Ishikawa (cell line): Measurements from ENCODE around the gene TM7SF3.

Experiments
- CREB1 ChIP-seq: IDR thresholded peaks from 2 replicates; pipeline ENCODE4 v1.6.1; 2012; ENCODE audit warnings: low read depth
- FOXM1 ChIP-seq: IDR thresholded peaks from 2 replicates; pipeline ENCODE4 v1.6.1; 2012; ENCODE audit warnings: low read depth, borderline replicate concordance
- NFIC ChIP-seq: IDR thresholded peaks from 2 replicates; pipeline ENCODE4 v1.6.1; 2012
- RAD21 ChIP-seq: IDR thresholded peaks from 2 replicates; pipeline ENCODE4 v1.6.1; 2012; ENCODE audit warnings: low read depth
- TAF1 ChIP-seq: IDR thresholded peaks from 2 replicates; pipeline ENCODE4 v1.6.1; 2012; ENCODE audit warnings: low read depth, mild to moderate bottlenecking
- TEAD4 ChIP-seq: IDR thresholded peaks from 2 replicates; pipeline ENCODE4 v1.6.1; 2012
- YY1 ChIP-seq: IDR thresholded peaks from 2 replicates; pipeline ENCODE4 v1.6.1; 2012; ENCODE audit warnings: low read depth
- ZBTB7A ChIP-seq: IDR thresholded peaks from 2 replicates; pipeline ENCODE4 v1.6.1; 2012; ENCODE audit warnings: low read depth
- TF ChIP-seq, protein P1 (sequence below): IDR thresholded peaks from 2 replicates; pipeline ENCODE4 v1.6.1; 2012; ENCODE audit warnings: low read depth, mild to moderate bottlenecking
- TF ChIP-seq, protein P2 (sequence below): IDR thresholded peaks from 2 replicates; pipeline ENCODE4 v1.6.1; 2012

DNA sequence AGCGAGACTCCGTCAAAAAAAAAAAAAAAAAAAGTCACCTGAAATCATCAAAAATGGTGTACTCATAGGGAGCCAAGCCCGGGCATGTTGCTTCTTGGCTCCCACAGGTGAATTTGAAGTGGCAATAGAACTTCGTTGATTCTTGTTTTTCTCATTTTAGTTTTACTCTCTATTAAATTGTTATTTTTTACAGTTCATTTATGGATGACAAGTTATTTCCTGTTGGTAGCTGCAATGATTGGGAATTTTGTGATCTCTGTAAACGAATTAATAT is 1.3 kb downstream of the TM7SF3 start:
- TF ChIP-seq CREB1 (no peak), NFIC (no peak), YY1 (no peak), FOXM1 (no peak), TAF1 (no peak), TEAD4 (no peak), RAD21 (no peak), ZBTB7A (no peak)
- TF ChIP-seq, protein P1, sequence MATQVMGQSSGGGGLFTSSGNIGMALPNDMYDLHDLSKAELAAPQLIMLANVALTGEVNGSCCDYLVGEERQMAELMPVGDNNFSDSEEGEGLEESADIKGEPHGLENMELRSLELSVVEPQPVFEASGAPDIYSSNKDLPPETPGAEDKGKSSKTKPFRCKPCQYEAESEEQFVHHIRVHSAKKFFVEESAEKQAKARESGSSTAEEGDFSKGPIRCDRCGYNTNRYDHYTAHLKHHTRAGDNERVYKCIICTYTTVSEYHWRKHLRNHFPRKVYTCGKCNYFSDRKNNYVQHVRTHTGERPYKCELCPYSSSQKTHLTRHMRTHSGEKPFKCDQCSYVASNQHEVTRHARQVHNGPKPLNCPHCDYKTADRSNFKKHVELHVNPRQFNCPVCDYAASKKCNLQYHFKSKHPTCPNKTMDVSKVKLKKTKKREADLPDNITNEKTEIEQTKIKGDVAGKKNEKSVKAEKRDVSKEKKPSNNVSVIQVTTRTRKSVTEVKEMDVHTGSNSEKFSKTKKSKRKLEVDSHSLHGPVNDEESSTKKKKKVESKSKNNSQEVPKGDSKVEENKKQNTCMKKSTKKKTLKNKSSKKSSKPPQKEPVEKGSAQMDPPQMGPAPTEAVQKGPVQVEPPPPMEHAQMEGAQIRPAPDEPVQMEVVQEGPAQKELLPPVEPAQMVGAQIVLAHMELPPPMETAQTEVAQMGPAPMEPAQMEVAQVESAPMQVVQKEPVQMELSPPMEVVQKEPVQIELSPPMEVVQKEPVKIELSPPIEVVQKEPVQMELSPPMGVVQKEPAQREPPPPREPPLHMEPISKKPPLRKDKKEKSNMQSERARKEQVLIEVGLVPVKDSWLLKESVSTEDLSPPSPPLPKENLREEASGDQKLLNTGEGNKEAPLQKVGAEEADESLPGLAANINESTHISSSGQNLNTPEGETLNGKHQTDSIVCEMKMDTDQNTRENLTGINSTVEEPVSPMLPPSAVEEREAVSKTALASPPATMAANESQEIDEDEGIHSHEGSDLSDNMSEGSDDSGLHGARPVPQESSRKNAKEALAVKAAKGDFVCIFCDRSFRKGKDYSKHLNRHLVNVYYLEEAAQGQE, result no peak
- TF ChIP-seq, protein P2, sequence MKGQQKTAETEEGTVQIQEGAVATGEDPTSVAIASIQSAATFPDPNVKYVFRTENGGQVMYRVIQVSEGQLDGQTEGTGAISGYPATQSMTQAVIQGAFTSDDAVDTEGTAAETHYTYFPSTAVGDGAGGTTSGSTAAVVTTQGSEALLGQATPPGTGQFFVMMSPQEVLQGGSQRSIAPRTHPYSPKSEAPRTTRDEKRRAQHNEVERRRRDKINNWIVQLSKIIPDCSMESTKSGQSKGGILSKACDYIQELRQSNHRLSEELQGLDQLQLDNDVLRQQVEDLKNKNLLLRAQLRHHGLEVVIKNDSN, result no peak
